ENCODE results near the gene CNTN1. TPM values are rescaled to one million over a fixed set of nuclear protein-coding genes. Genes with fewer than 3 reads are reported as not detected.

The CNTN1 gene
- total RNA-seq, 3 donors from 2014 or later, result 0.38 to 6.9 (median 1.3) TPM

GRCh38 chr12:40874868-40875267 lies 182.6 kb downstream of the CNTN1 start:
- Histone ChIP-seq H3K4me1 (ENCODE audit: low read depth) (no peaks in the 10 kb centered on the region), H3K9me3 (no peaks in the 10 kb centered on the region), H3K36me3 (ENCODE audit: low read depth) (no peaks in the 10 kb centered on the region), H3K4me3 (no peak overlapping the region)
- intact Hi-C loops (cut with DNase I, micrococcal nuclease), result no loop called here
- ATAC-seq, result no peak
- TF ChIP-seq CTCF (IDR thresholded peaks at IDR 0.05), result no peak
- no peak for DNase-seq

GRCh38 chr12:40889329-40889728 lies 197.1 kb downstream of the CNTN1 start:
- DNase-seq (no peak), ATAC-seq (no peak)
- Histone ChIP-seq H3K4me3 (no peak overlapping the region), H3K9me3 (no peaks in the 10 kb centered on the region), H3K4me1 (ENCODE audit: low read depth) (no peaks in the 10 kb centered on the region), H3K36me3 (ENCODE audit: low read depth) (no peaks in the 10 kb centered on the region)
- intact Hi-C loops (cut with DNase I, micrococcal nuclease), result no loop called here
- no peak for TF ChIP-seq CTCF (IDR thresholded peaks at IDR 0.05)

GRCh38 chr12:40892528-40892927 lies 200.3 kb downstream of the CNTN1 start:
- Histone ChIP-seq H3K4me3 (no peak overlapping the region), H3K9me3 (no peaks in the 10 kb centered on the region), H3K4me1 (ENCODE audit: low read depth) (no peaks in the 10 kb centered on the region), H3K36me3 (ENCODE audit: low read depth) (no peaks in the 10 kb centered on the region)
- intact Hi-C loops (cut with DNase I, micrococcal nuclease), result no loop called here
- ATAC-seq (no peak), DNase-seq (no peak)
- no peak for TF ChIP-seq CTCF (IDR thresholded peaks at IDR 0.05)

GRCh38 chr12:40898505-40898904 lies 206.3 kb downstream of the CNTN1 start:
- intact Hi-C loops (cut with DNase I, micrococcal nuclease), result no loop called here
- no peak for TF ChIP-seq CTCF (IDR thresholded peaks at IDR 0.05)
- H3K36me3 ChIP-seq (ENCODE audit: low read depth), result no peaks in the 10 kb centered on the region
- no peaks in the 10 kb centered on the region for H3K4me1 ChIP-seq (ENCODE audit: low read depth)
- DNase-seq (no peak), ATAC-seq (no peak)
- no peaks in the 10 kb centered on the region for H3K9me3 ChIP-seq
- H3K4me3 ChIP-seq, result no peak overlapping the region

GRCh38 chr12:40903040-40903439 lies 210.8 kb downstream of the CNTN1 start:
- ATAC-seq (no peak), DNase-seq (no peak)
- no peaks in the 10 kb centered on the region for H3K4me1 ChIP-seq (ENCODE audit: low read depth)
- no peak for TF ChIP-seq CTCF (IDR thresholded peaks at IDR 0.05)
- no peak overlapping the region for H3K4me3 ChIP-seq
- H3K36me3 ChIP-seq (ENCODE audit: low read depth), result no peaks in the 10 kb centered on the region
- H3K9me3 ChIP-seq, result no peaks in the 10 kb centered on the region
- intact Hi-C loops (cut with DNase I, micrococcal nuclease), result no loop called here

- TF ChIP-seq CTCF (IDR thresholded peaks at IDR 0.05), result no peak
- Histone ChIP-seq H3K36me3 (ENCODE audit: low read depth) (no peaks in the 10 kb centered on the region), H3K4me3 (no peak overlapping the region), H3K9me3 (no peaks in the 10 kb centered on the region), H3K4me1 (ENCODE audit: low read depth) (no peaks in the 10 kb centered on the region)
- DNase-seq (no peak), ATAC-seq (no peak)
- intact Hi-C loops (cut with DNase I, micrococcal nuclease), result no loop called here
Measured at GRCh38 chr12:40907115-40907527, 214.9 kb downstream of the CNTN1 start.
